Measurements from ENCODE around the gene ITPR2. TPM values are rescaled to one million over a fixed set of nuclear protein-coding genes. Genes with fewer than 3 reads are reported as not detected.

ITPR2 gene
- total RNA-seq, 1 experiment from 2014 or later, result 4.0 TPM

GRCh38 chr12:26701604-26702215 is 131.3 kb downstream of the ITPR2 start:
- TF ChIP-seq EZH2 (IDR thresholded peaks at IDR 0.05; ENCODE audit: low read length, unreplicated experiment) (no peak), CTCF (conservative IDR thresholded peaks at IDR 0.05; ENCODE audit: low read depth, low read length) (peak; percentile 95), EZH2phosphoT487 (IDR thresholded peaks at IDR 0.05; ENCODE audit: borderline replicate concordance, low read length) (no peak)
- POLR2A ChIA-PET (ENCODE audit: unreplicated experiment), result interaction anchor here (0.6 to 0.7 kb wide), 2 partner anchors 48 to 61 kb away, joined by 3 to 5 read pairs; no protein-coding TSS in a partner anchor
- no peaks in the 10 kb centered on the region for H3K9me2 ChIP-seq (replicated peaks; ENCODE audit: low read length)
- ATAC-seq, result no peak
- no peaks in the 10 kb centered on the region for H3F3A ChIP-seq (ENCODE audit: low read length, unreplicated experiment)
- no peak overlapping the region for H2AFZ ChIP-seq (ENCODE audit: low read length)
- H3K4me1 ChIP-seq (ENCODE audit: insufficient read depth, low read length), result peaks cover 29% of the 10 kb centered on the region
- DNase-seq, result peak; percentile 80
- no peak overlapping the region for H3K9ac ChIP-seq (ENCODE audit: low read length)
- no peaks in the 10 kb centered on the region for H3K27me3 ChIP-seq (ENCODE audit: low read length)
- H3K4me2 ChIP-seq (ENCODE audit: low read length), result no peak overlapping the region
- no peaks in the 10 kb centered on the region for H3K9me3 ChIP-seq (ENCODE audit: low read length)
- no peaks in the 10 kb centered on the region for H3K79me2 ChIP-seq (ENCODE audit: low read length)
- no peak overlapping the region for H3K4me3 ChIP-seq (ENCODE audit: low read length)
- CTCF ChIA-PET, result interaction anchor here (0.6 to 1.5 kb wide), 21 partner anchors 10 to 732 kb away, joined by 3 to 39 read pairs (median 4); partner anchors contain the start of gene ITPR2
- no peaks in the 10 kb centered on the region for H3K36me3 ChIP-seq (ENCODE audit: low read depth, low read length)
- H4K20me1 ChIP-seq (ENCODE audit: low read length), result no peaks in the 10 kb centered on the region
- intact Hi-C loops (cut with micrococcal nuclease), result loop anchor here (1.0 to 5.0 kb wide), 6 partner anchors 50 to 604 kb away; no protein-coding TSS in a partner anchor
- H3K27ac ChIP-seq (ENCODE audit: low read length), result no peak overlapping the region
- no TSS peak for BruUV-seq (replicated peaks)

- Histone ChIP-seq H3K9me2 (replicated peaks; ENCODE audit: low read length) (no peaks in the 10 kb centered on the region), H3K4me2 (ENCODE audit: low read length) (no peak overlapping the region), H3K9me3 (ENCODE audit: low read length) (no peaks in the 10 kb centered on the region), H3K27ac (ENCODE audit: low read length) (no peak overlapping the region), H3K9ac (ENCODE audit: low read length) (no peak overlapping the region), H3K4me1 (ENCODE audit: insufficient read depth, low read length) (peaks cover 29% of the 10 kb centered on the region), H3K79me2 (ENCODE audit: low read length) (no peaks in the 10 kb centered on the region), H3K27me3 (ENCODE audit: low read length) (no peaks in the 10 kb centered on the region), H3K4me3 (ENCODE audit: low read length) (no peak overlapping the region), H3K36me3 (ENCODE audit: low read depth, low read length) (no peaks in the 10 kb centered on the region), H3F3A (ENCODE audit: low read length, unreplicated experiment) (no peaks in the 10 kb centered on the region), H4K20me1 (ENCODE audit: low read length) (no peaks in the 10 kb centered on the region), H2AFZ (ENCODE audit: low read length) (no peak overlapping the region)
- intact Hi-C loops (cut with micrococcal nuclease), result loop anchor here (5.0 kb wide), 1 partner anchor 428 kb away; no protein-coding TSS in a partner anchor
- POLR2A ChIA-PET (ENCODE audit: unreplicated experiment), result no interaction called here
- ATAC-seq, result no peak
- no TSS peak for BruUV-seq (replicated peaks)
- DNase-seq, result no peak
- CTCF ChIA-PET, result interaction anchor here (1.5 kb wide), 1 partner anchor 70 kb away, joined by 39 read pairs; no protein-coding TSS in a partner anchor
- TF ChIP-seq CTCF (conservative IDR thresholded peaks at IDR 0.05; ENCODE audit: low read depth, low read length) (no peak), EZH2phosphoT487 (IDR thresholded peaks at IDR 0.05; ENCODE audit: borderline replicate concordance, low read length) (no peak), EZH2 (IDR thresholded peaks at IDR 0.05; ENCODE audit: low read length, unreplicated experiment) (no peak)
Measured at GRCh38 chr12:26700430-26700829, 132.6 kb downstream of the ITPR2 start.

DNA sequence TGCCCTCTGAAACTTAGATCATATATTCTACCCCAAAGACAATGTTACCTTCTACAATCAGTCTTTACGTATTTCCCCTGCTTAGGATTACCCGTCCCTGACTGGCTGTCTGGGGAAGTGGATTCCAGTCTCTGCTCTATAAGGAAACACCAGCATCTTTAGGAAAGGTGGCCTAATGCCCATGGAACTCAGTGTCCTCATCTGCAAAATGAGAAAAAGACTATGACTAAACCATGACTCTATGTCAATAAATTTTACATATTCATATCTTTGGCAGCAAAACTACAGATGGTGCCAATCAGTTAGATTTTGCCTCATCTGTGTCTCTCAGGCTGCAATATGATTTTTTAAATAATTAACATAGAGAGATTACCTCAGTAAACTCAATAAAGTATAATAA is 133.8 kb downstream of the ITPR2 start:
- intact Hi-C loops (cut with micrococcal nuclease), result loop anchor here (1.0 kb wide), 1 partner anchor 8 kb away; no protein-coding TSS in a partner anchor
- ATAC-seq, result peak; percentile 94
- Histone ChIP-seq H3K9me3 (ENCODE audit: low read length) (no peaks in the 10 kb centered on the region), H3K27me3 (ENCODE audit: low read length) (no peaks in the 10 kb centered on the region), H3K27ac (ENCODE audit: low read length) (no peak overlapping the region), H3F3A (ENCODE audit: low read length, unreplicated experiment) (no peaks in the 10 kb centered on the region), H3K79me2 (ENCODE audit: low read length) (no peaks in the 10 kb centered on the region), H3K9me2 (replicated peaks; ENCODE audit: low read length) (no peaks in the 10 kb centered on the region), H3K4me1 (ENCODE audit: insufficient read depth, low read length) (peaks cover 18% of the 10 kb centered on the region), H2AFZ (ENCODE audit: low read length) (no peak overlapping the region), H4K20me1 (ENCODE audit: low read length) (no peaks in the 10 kb centered on the region), H3K4me2 (ENCODE audit: low read length) (peak overlapping the region; percentile 8; the same call in 1 of the 2 replicates), H3K4me3 (ENCODE audit: low read length) (no peak overlapping the region), H3K36me3 (ENCODE audit: low read depth, low read length) (no peaks in the 10 kb centered on the region), H3K9ac (ENCODE audit: low read length) (no peak overlapping the region)
- no peak for TF ChIP-seq EZH2 (IDR thresholded peaks at IDR 0.05; ENCODE audit: low read length, unreplicated experiment)
- no peak for TF ChIP-seq CTCF (conservative IDR thresholded peaks at IDR 0.05; ENCODE audit: low read depth, low read length)
- TF ChIP-seq EZH2phosphoT487 (IDR thresholded peaks at IDR 0.05; ENCODE audit: borderline replicate concordance, low read length), result no peak
- BruUV-seq (replicated peaks), result no TSS peak
- DNase-seq, result peak; percentile 88
- ChIA-PET POLR2A (ENCODE audit: unreplicated experiment) (no interaction called here), CTCF (no interaction called here)

Data from PC-3 (cell line).